Stimulated activated CD4-positive, alpha-beta T cell treated with anti-CD3 and anti-CD28 coated beads, Interleukin-12 subunit alpha, Interleukin-12 subunit beta, amount 100 ng/mL, for 24 hours (primary cell): Measurements from ENCODE around the gene OR6K2.

Source experiments
- DNase-seq, 2 experiments: peaks; one replicate each; pipeline ENCODE4 v3.0.0-alpha.2; 2020; ENCODE audit warnings: low read depth in 2 of 2

OR6K2 gene

DNA sequence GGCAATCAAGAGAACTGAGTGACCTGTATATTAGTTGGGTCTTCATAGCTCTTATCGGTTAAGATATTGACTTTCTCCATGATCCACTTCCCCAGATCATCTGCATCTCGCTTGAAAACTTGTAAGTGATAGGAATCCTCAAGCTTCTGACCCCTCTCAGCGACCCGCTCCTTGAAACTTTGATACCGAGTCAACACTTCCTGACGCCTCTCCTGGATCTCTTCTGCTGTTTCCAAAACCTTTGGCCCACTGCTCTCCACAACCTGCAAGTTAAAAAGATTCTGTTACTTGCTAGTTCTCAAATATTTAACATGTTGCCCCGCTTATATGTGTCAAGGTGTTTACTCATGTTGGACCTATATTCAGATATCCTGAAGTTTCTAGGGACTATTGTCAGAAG is 15.4 kb downstream of the OR6K2 start:
- no peak for DNase-seq

DNA sequence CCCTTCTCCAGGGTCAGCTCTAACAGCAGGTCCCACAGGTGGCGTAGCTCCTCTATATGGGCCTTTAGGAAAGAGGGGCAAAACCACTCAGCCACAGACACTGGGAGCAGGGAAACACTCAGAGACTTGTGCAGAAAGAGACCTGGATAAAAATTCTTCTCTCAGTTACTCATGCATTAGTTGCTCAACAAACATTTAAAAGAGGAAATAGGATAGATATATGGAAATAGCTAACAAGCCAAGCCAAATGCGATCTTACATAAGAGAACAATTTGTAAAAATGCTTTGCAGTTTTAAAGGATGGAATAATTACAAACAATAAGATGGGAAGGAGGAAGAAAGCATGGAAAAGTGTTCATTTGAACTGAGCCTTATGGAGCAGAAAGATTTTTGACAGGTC is 18.8 kb downstream of the OR6K2 start:
- DNase-seq, result no peak

DNA sequence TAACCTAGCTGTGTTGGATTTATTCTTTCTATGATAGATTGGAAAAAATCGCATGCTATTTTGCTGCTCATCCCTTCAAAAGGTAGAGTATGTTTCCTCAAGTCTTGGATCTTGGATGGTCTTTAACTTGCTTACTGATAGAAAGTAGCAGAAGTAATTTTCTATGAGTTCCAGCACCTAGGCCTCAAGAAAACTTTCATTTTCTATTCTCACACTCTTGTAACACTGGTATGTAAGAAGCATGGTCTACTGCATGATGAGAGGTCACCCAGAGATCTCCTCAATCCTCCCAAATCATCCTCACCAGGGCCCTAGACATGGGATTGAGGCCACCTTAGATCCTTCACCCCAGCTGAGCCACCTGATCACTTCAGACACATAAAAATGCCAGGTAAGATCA is 21.2 kb downstream of the OR6K2 start:
- DNase-seq, result no peak

DNA sequence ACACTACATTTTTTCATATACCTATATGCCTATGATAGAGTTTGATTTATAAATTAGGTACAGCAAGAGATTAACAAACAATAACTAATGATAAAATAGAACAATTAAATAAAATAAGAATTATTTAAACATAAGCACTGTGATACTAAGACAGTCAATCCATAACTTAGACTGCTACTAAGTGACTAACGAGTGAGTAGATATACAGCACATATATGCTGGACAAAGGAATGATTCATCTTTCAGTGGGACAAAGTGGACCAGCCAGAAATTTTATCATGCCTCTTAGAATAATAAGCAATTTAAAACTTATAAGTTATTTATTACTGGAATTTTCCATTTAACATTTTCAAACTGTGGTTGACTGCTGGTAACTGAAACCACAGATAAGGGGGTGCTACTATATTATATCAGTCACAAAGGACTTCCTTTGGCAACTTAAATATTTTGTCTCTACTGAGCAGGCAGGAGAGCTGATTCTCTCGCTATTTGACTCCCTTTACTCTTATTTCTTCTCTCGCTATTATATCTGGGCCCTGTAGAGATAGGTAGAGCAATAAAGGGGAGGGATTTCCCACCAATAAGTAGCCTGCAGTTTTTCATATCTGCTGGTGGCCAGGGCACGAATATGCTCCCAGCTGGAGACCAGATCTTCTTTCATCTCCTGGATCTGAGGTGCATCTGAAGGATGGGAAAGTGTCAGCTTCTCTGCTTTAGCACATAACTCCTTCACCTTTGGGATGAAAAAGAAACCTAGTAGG is 24.7 kb downstream of the OR6K2 start:
- DNase-seq, result no peak

DNA sequence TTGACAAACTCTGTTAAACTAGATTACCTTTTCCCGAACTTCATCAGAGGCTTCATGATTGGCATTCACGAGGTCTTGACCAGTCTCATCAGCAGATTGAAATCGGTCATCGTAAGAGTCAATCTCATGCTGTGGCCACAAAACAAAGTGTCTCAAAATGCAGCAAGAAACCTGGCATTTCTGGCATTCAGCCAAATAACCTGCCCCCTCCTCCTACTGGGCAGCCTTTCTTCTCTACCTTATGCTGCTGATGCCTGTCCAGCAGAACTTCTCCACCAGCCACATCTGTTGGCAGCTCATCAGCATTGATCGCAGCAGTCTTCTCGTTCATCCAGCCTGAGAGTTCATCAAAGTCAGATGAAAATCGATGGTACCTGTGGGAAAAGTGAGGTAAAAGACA is 26.1 kb downstream of the OR6K2 start:
- no peak for DNase-seq

DNA sequence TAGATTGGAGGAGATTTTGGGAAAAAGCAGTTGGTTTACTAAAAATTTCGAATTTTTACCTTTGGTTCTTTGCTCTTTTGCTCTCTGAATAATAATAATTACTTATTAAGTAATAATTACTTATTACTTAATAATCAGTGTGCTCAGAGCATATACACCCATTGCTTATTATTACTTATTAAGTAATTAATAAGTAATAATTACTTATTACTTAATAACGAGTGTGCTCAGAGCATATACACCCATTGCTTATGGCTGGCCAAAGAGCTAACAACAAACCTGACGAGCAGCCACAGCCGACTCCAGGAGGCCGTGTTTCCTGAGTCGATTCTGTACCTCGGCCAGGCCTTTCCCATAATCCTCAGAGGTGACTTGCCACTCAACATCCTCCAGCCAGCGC is 34.4 kb downstream of the OR6K2 start:
- DNase-seq, result no peak

DNA sequence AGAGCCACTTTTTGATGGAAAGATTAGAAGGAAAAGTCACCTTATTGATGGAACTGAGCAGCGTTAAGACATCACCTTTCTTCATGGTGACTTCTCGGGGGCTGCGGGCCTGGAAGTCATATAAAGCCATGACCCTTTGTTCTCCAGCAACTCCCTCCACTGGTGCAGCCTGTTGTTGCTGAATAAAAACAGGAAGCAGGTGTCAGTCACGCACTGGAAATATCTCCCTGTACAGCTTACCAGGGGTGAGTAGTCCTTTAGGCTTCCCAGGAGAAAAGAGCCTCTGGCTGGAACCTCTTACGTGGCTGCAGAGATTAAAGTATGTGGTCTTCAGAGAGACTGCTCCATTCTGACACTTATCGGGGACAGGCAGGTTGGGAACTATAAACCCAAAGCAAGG is 45.9 kb downstream of the OR6K2 start:
- no peak for DNase-seq

- no peak for DNase-seq
These were observed 46.4 kb downstream of the OR6K2 start for GRCh38 chr1:158654086-158654485.

GRCh38 chr1:158652721-158653334 is 47.6 kb downstream of the OR6K2 start:
- DNase-seq, result no peak
